IMR-90 (cell line): ENCODE measurements around the gene ZNF814. TPM values are rescaled to one million over a fixed set of nuclear protein-coding genes. Genes with fewer than 3 reads are reported as not detected.

Experiments
- ATAC-seq: fragments of 200-7000 bp; cut with Tn5 transposase; 2 replicates; pipeline ENCODE4 v1.9.1; 2020; ENCODE audit warnings: low read depth, mild to moderate bottlenecking, moderate library complexity
- Bru-seq: library from RNA; stranded (reverse); fragments of 400-500 nt; gene quantifications from one replicate; lab custom pipeline; 2021; lab: Mats Ljungman, UMichigan
- BruChase-seq, 2 experiments: library from RNA; stranded (reverse); fragments of 400-500 nt; gene quantifications; one replicate each; lab custom pipeline; 2021; lab: Mats Ljungman, UMichigan
- BruUV-seq: library from RNA; stranded (reverse); fragments of 400-500 nt; replicated peaks from 2 replicates; lab custom pipeline; 2021; lab: Mats Ljungman, UMichigan
- CTCF ChIA-PET: fragments of 300-600 bp; formaldehyde crosslinking; extraction: SDS; loops from one replicate; lab custom pipeline; 2021; ENCODE audit warnings: antibody characterized with exemption; lab: Yijun Ruan, JAX
- POLR2A ChIA-PET: fragments of 300-600 bp; sonication (Branson Sonifier 250); formaldehyde crosslinking; loops from one replicate; lab custom pipeline; 2022; ENCODE audit warnings: antibody characterized with exemption; ENCODE audit not compliant: unreplicated experiment; lab: Charles Lee
- DNase-seq: peaks from one replicate; pipeline ENCODE4 v3.0.0; 2013
- H2AFZ ChIP-seq: replicated peaks from 2 replicates; pipeline ENCODE3; 2013; ENCODE audit warnings: low read length, mild to moderate bottlenecking; ENCODE audit not compliant: poor library complexity
- H2AK5ac ChIP-seq: 2 replicates; pipeline ENCODE4 v1.6.1; 2013; ENCODE audit warnings: low read depth, low read length, inconsistent platforms
- H2AK9ac ChIP-seq: replicated peaks from 2 replicates; pipeline ENCODE3; 2013; ENCODE audit warnings: mild to moderate bottlenecking, low read depth, low read length, moderate library complexity; ENCODE audit not compliant: poor library complexity
- H2BK120ac ChIP-seq: 2 replicates; pipeline ENCODE4 v1.6.1; 2013; ENCODE audit warnings: low read depth, low read length, inconsistent platforms
- H2BK15ac ChIP-seq: 3 replicates; pipeline ENCODE4 v1.6.1; 2013; ENCODE audit warnings: low read depth, low read length, inconsistent platforms
- H2BK20ac ChIP-seq: 2 replicates; pipeline ENCODE4 v1.6.1; 2013; ENCODE audit warnings: low read depth, mild to moderate bottlenecking, inconsistent platforms, low read length, moderate library complexity
- H2BK5ac ChIP-seq: 2 replicates; pipeline ENCODE4 v1.6.1; 2013; ENCODE audit warnings: mild to moderate bottlenecking, low read depth, low read length, inconsistent platforms; ENCODE audit not compliant: poor library complexity, severe bottlenecking
- H3K14ac ChIP-seq: replicated peaks from 2 replicates; pipeline ENCODE4 v1.6.1; 2013; ENCODE audit warnings: low read depth, low read length, inconsistent platforms
- H3K18ac ChIP-seq: 2 replicates; pipeline ENCODE4 v1.6.1; 2013; ENCODE audit warnings: low read depth, low read length, control low read depth
- H3K23ac ChIP-seq: 2 replicates; pipeline ENCODE4 v1.6.1; 2013; ENCODE audit warnings: low read depth, low read length, inconsistent platforms
- H3K27ac ChIP-seq: 2 replicates; pipeline ENCODE4 v1.5.1; 2013; ENCODE audit warnings: mild to moderate bottlenecking, control low read depth, low read length; ENCODE audit not compliant: insufficient read depth
- H3K27me3 ChIP-seq: 2 replicates; pipeline ENCODE4 v1.6.1; 2013; ENCODE audit warnings: low read length; ENCODE audit not compliant: control insufficient read depth, insufficient read depth
- H3K36me3 ChIP-seq: 2 replicates; pipeline ENCODE4 v1.6.1; 2013; ENCODE audit warnings: low read length, mixed read lengths; ENCODE audit not compliant: control insufficient read depth, insufficient read depth
- H3K4ac ChIP-seq: 2 replicates; pipeline ENCODE4 v1.6.1; 2013; ENCODE audit warnings: low read depth, low read length, inconsistent platforms
- H3K4me1 ChIP-seq: 2 replicates; pipeline ENCODE4 v1.6.1; 2013; ENCODE audit warnings: low read length, mixed read lengths; ENCODE audit not compliant: control insufficient read depth, insufficient read depth
- H3K4me2 ChIP-seq: 2 replicates; pipeline ENCODE4 v1.6.1; 2013; ENCODE audit warnings: low read depth, mild to moderate bottlenecking, control low read depth, low read length, moderate library complexity
- H3K4me3 ChIP-seq: 2 replicates; pipeline ENCODE4 v1.5.1; 2013; ENCODE audit warnings: low read depth, mild to moderate bottlenecking, control low read depth, low read length, moderate library complexity; ENCODE audit not compliant: insufficient read depth
- H3K56ac ChIP-seq: 2 replicates; pipeline ENCODE4 v1.6.1; 2013; ENCODE audit warnings: low read length, inconsistent platforms; ENCODE audit not compliant: insufficient read depth; ENCODE audit errors: extremely low read depth
- H3K79me1 ChIP-seq, 2 experiments: 2 replicates each; pipeline ENCODE4 v1.6.1; 2013; ENCODE audit warnings: low read length in 2 of 2, inconsistent platforms in 1 of 2, low read depth in 1 of 2
- H3K9ac ChIP-seq: 2 replicates; pipeline ENCODE4 v1.6.1; 2013; ENCODE audit warnings: low read depth, low read length, control low read depth
- H3K9me1 ChIP-seq: 2 replicates; pipeline ENCODE4 v1.6.1; 2013; ENCODE audit warnings: low read length, inconsistent platforms; ENCODE audit not compliant: insufficient read depth
- H3K9me3 ChIP-seq: 2 replicates; pipeline ENCODE4 v1.6.1; 2013; ENCODE audit warnings: low read length; ENCODE audit not compliant: control insufficient read depth, insufficient read depth
- H4K20me1 ChIP-seq: 2 replicates; pipeline ENCODE4 v1.6.1; 2013; ENCODE audit warnings: low read length, inconsistent platforms; ENCODE audit not compliant: insufficient read depth
- H4K5ac ChIP-seq: 2 replicates; pipeline ENCODE4 v1.6.1; 2013; ENCODE audit warnings: mild to moderate bottlenecking, low read depth, low read length, control low read depth
- H4K8ac ChIP-seq, 2 experiments: 2 replicates each; pipeline ENCODE4 v1.6.1; 2013; ENCODE audit warnings: low read depth in 2 of 2, low read length in 2 of 2, control low read depth in 1 of 2, inconsistent platforms in 1 of 2
- H4K91ac ChIP-seq: 2 replicates; pipeline ENCODE4 v1.6.1; 2013; ENCODE audit warnings: low read depth, low read length, inconsistent platforms; ENCODE audit not compliant: insufficient read depth
- BHLHE40 ChIP-seq: fragments of 150-350 bp; IDR thresholded peaks from 2 replicates; pipeline ENCODE4 v1.6.1; 2016; ENCODE audit warnings: mild to moderate bottlenecking, low read depth, low read length
- CEBPB ChIP-seq: IDR thresholded peaks from 2 replicates; pipeline ENCODE4 v1.6.1; 2012; ENCODE audit warnings: low read depth, low read length, improper control_type of control experiment
- CHD1 ChIP-seq: IDR thresholded peaks from 2 replicates; pipeline ENCODE4 v1.6.1; 2012; ENCODE audit warnings: low read depth, low read length, improper control_type of control experiment
- ELK1 ChIP-seq: fragments of 150-350 bp; IDR thresholded peaks from 2 replicates; pipeline ENCODE4 v1.6.1; 2016; ENCODE audit warnings: low read depth, mild to moderate bottlenecking, low read length, moderate library complexity, borderline replicate concordance
- FOS ChIP-seq: fragments of 150-350 bp; IDR thresholded peaks from 2 replicates; pipeline ENCODE4 v1.6.1; 2016; ENCODE audit warnings: low read depth, low read length
- MAFK ChIP-seq: IDR thresholded peaks from 2 replicates; pipeline ENCODE4 v1.6.1; 2012; ENCODE audit warnings: low read depth, low read length, improper control_type of control experiment
- MAZ ChIP-seq: IDR thresholded peaks from 2 replicates; pipeline ENCODE4 v1.6.1; 2012; ENCODE audit warnings: low read depth, mild to moderate bottlenecking, low read length, improper control_type of control experiment, moderate library complexity, borderline replicate concordance
- MXI1 ChIP-seq: IDR thresholded peaks from 2 replicates; pipeline ENCODE4 v1.6.1; 2012; ENCODE audit warnings: low read depth, mild to moderate bottlenecking, low read length, moderate library complexity, borderline replicate concordance
- NFE2L2 ChIP-seq: fragments of 150-350 bp; IDR thresholded peaks from 2 replicates; pipeline ENCODE4 v1.6.1; 2016; ENCODE audit warnings: low read depth, mild to moderate bottlenecking, low read length
- POLR2A ChIP-seq: IDR thresholded peaks from 2 replicates; pipeline ENCODE4 v1.6.1; 2012; ENCODE audit warnings: mild to moderate bottlenecking, low read depth, low read length
- RAD21 ChIP-seq: IDR thresholded peaks from 2 replicates; pipeline ENCODE4 v1.6.1; 2012; ENCODE audit warnings: low read length, improper control_type of control experiment
- RFX5 ChIP-seq: IDR thresholded peaks from 2 replicates; pipeline ENCODE4 v1.8.0; 2012; ENCODE audit warnings: low read depth, mild to moderate bottlenecking, low read length, moderate library complexity
- SMC3 ChIP-seq: fragments of 150-350 bp; IDR thresholded peaks from 2 replicates; pipeline ENCODE4 v1.6.1; 2016; ENCODE audit warnings: low read depth, mild to moderate bottlenecking, antibody characterized with exemption, low read length, moderate library complexity
- USF2 ChIP-seq: fragments of 150-350 bp; IDR thresholded peaks from 2 replicates; pipeline ENCODE4 v1.6.1; 2017; ENCODE audit warnings: mild to moderate bottlenecking, antibody characterized with exemption, low read length, low read depth
- WGBS, 2 experiments: methylation state at CpG; one replicate each; pipeline versions ENCODE4 v1.1.5 to v1.1.7; 2013; ENCODE audit warnings: missing lambda C conversion rate in 2 of 2; ENCODE audit not compliant: insufficient read length in 1 of 2; ENCODE audit errors: extremely low coverage in 2 of 2; 5-methylcytosine and 5-hydroxymethylcytosine counted together
- dilution Hi-C: fragments of 300-500 bp; cut with HindIII; formaldehyde crosslinking; loops from one replicate; pipeline ENCODE4 v1.14.3; 2018; ENCODE audit warnings: low sequenced_read_pairs; ENCODE audit not compliant: unreplicated experiment
- in situ Hi-C: fragments of 300-500 bp; cut with MboI; formaldehyde crosslinking; loops from 3 replicates; pipeline ENCODE4 v1.14.3; 2019; ENCODE audit warnings: low sequenced_read_pairs, inconsistent platforms, mixed read lengths
- intact Hi-C: fragments of 100-400 bp; cut with micrococcal nuclease; formaldehyde crosslinking; loops from 2 replicates; pipeline ENCODE4 v1.10.0; 2022
- long read RNA-seq: library from polyadenylated mRNA; unstranded; transcript quantifications from one replicate; pipeline ENCODE4 v2.0.0, GENCODE V29; 2021; ENCODE audit not compliant: unreplicated experiment
- polyA plus RNA-seq, 3 experiments: library from polyadenylated mRNA; depleted of rRNA; stranded (reverse); fragments of >200 nt; gene quantifications; 2 replicates each; pipeline ENCODE4 v1.2.3, GENCODE V29; 2012; ENCODE audit warnings: low replicate concordance in 1 of 3
- total RNA-seq: library from RNA; depleted of rRNA; stranded (reverse); fragments of >200 nt; gene quantifications from 2 replicates; pipeline ENCODE4 v1.2.3, GENCODE V29; 2012; rRNA removed

The ZNF814 gene
- total RNA-seq (5.9 and 6.9 TPM in 2 replicates), polyA plus RNA-seq (2012; rRNA removed) (3.9 and 4.5 TPM in 2 replicates), Bru-seq, nascent RNA (percentile 62 among the genes with signal in this experiment), BruChase-seq, experiment 1, labeled RNA remaining after a 6-hour chase (percentile 81 among the genes with signal in this experiment), BruChase-seq, experiment 2, labeled RNA remaining after a 2-hour chase (percentile 69 among the genes with signal in this experiment)
- 5.5 and 12.6 TPM in 2 replicates for polyA plus RNA-seq (2012; cell fraction: cytosol; rRNA removed)
- 5.4 and 9.3 TPM in 2 replicates for polyA plus RNA-seq (2012; cell fraction: nucleus; rRNA removed; ENCODE audit: low replicate concordance)
- long read RNA-seq, partial matches to known transcripts, result 0 of 24 reads
- long read RNA-seq, other reads (novel, unspliced or antisense), result 19 of 24 reads

DNA sequence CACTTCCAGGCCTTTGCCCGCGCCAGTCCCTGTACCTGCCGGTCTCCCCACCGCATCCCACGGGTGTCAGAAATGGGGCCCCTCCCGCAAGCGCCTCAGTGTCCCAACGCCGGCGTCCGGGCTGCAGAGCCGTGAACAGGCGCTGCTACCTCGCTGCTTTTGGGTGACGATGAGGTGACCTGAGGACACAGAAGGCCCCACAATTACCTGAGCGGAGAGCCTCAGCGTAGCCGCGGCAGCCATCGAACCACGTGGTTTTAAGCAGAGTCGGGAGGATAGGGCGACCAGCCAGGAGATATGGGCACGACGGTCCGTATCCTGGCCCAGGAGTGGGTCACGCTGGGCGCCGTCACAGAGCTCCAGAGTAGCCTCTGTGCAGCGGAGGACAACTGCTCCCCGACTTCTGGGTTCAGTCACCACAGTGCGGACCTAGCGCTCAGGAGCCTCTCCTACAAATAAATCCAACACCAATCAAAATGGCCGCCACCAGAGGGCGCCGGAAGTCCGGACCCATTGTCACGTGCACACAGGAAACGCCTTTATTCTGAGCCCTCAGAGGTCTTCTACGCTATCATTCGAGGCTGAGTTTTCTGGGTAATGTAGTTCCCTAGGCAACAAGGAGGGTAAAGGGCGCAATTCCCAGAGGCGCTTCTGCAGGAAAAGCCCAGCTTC, at the start of gene ZNF814:
Gene ZNF814, minus strand, starts transcription at position 478 of the 672 bp plus-strand sequence. Its CDS starts 235 bp downstream, at position 243.
- dilution Hi-C loops, result no loop called here
- in situ Hi-C loops, result no loop called here
- Histone ChIP-seq H3K9me3 (peaks cover 3% of the 10 kb centered on the region; the same call in 1 of the 2 replicates), H2BK5ac (peak within 1 kb of the TSS; percentile 54), H3K56ac (no peak within 1 kb of the TSS), H3K27ac (peak within 1 kb of the TSS; percentile 63; the same call in 1 of the 2 replicates), H3K27me3 (no peaks in the 10 kb centered on the region), H4K5ac (peak within 1 kb of the TSS; percentile 74), H3K4ac (peak within 1 kb of the TSS; percentile 79), H4K8ac (peak within 1 kb of the TSS; percentile 77 to 92), H3K18ac (no peak within 1 kb of the TSS), H3K4me1 (peaks cover 2% of the 10 kb centered on the region; the same call in 1 of the 2 replicates), H4K20me1 (no peaks in the 10 kb centered on the region), H3K9ac (peak within 1 kb of the TSS; percentile 79), H3K79me1 (peaks cover 16 to 25% of the 10 kb centered on the region in 2 experiments), H3K4me3 (peak within 1 kb of the TSS; percentile 83), H3K14ac (peak within 1 kb of the TSS; percentile 79), H2BK20ac (no peak within 1 kb of the TSS), H2AK9ac (peak within 1 kb of the TSS; percentile 86), H2BK15ac (no peak within 1 kb of the TSS; the same call in 2 of the 3 replicates), H3K9me1 (no peaks in the 10 kb centered on the region), H2AK5ac (peak within 1 kb of the TSS; percentile 61), H3K36me3 (peaks cover 5% of the 10 kb centered on the region), H3K23ac (peak within 1 kb of the TSS; percentile 84), H3K4me2 (peak within 1 kb of the TSS; percentile 85), H4K91ac (no peak within 1 kb of the TSS), H2AFZ (peak within 1 kb of the TSS; percentile 94), H2BK120ac (no peak within 1 kb of the TSS)
- DNase-seq (peak; percentile 84), ATAC-seq (peak; percentile 94)
- BruUV-seq, result no TSS peak
- intact Hi-C loops, result no loop called here
- CTCF ChIA-PET, result no interaction called here
- POLR2A ChIA-PET, result no interaction called here
- WGBS, 2 experiments, result 6% methylated on average over 8 of the region's 43 CpGs; no CpG with 5 or more reads in 1 of the 2 experiments
- peak; percentile 23; the same call in 1 of the 2 replicates for TF ChIP-seq RAD21
- no peak for TF ChIP-seq ELK1
- TF ChIP-seq NFE2L2, result no peak
- no peak; the same call in 1 of the 2 replicates for TF ChIP-seq MAZ
- peak; percentile 27 for TF ChIP-seq SMC3
- TF ChIP-seq CEBPB, result no peak
- no peak for TF ChIP-seq FOS
- TF ChIP-seq USF2, result peak; percentile 90
- TF ChIP-seq BHLHE40, result peak; percentile 92
- TF ChIP-seq POLR2A, result peak; percentile 67
- TF ChIP-seq RFX5, result no peak
- peak; percentile 76; the same call in 1 of the 2 replicates for TF ChIP-seq MXI1
- TF ChIP-seq MAFK, result no peak
- no peak for TF ChIP-seq CHD1
